HFFc6 (cell line): Measurements from ENCODE around the gene TBC1D1. TPM values are rescaled to one million over a fixed set of nuclear protein-coding genes. Genes with fewer than 3 reads are reported as not detected.

Source experiments
- DNase-seq: peaks from one replicate; pipeline ENCODE4 v3.0.0-alpha.2; 2018
- H3K27ac Mint-ChIP-seq: 2 replicates; pipeline ENCODE4 v1.8.0; 2020; ENCODE audit warnings: mild to moderate bottlenecking, mixed read lengths
- H3K27me3 Mint-ChIP-seq: 2 replicates; pipeline ENCODE4 v1.8.0; 2021; ENCODE audit warnings: mild to moderate bottlenecking, moderate library complexity, mixed read lengths; ENCODE audit not compliant: insufficient read depth
- H3K36me3 Mint-ChIP-seq: 2 replicates; pipeline ENCODE4 v1.8.0; 2021; ENCODE audit warnings: low read depth, mixed read lengths
- H3K4me1 Mint-ChIP-seq: 2 replicates; pipeline ENCODE4 v1.8.0; 2020; ENCODE audit warnings: low read depth, mixed read lengths
- H3K4me3 Mint-ChIP-seq: 2 replicates; pipeline ENCODE4 v1.8.0; 2020; ENCODE audit warnings: mild to moderate bottlenecking, moderate library complexity, mixed read lengths
- H3K9me3 Mint-ChIP-seq: 2 replicates; pipeline ENCODE4 v1.8.0; 2020; ENCODE audit warnings: mild to moderate bottlenecking, mixed read lengths
- total RNA-seq, 6 experiments: library from RNA; stranded (reverse); fragmentation: NEBNext Ultra II Directional; extraction: Animal tissue kit (Norgen Biotek cat#: 25700); gene quantifications; 2 replicates in 1 of 6; 3 replicates in 5 of 6; pipeline ENCODE4 v1.2.3, GENCODE V29; 2021
- TF ChIP-seq, protein P1 (sequence below): fragments of 200-600 bp; sonication (generic); IDR thresholded peaks from 2 replicates; pipeline ENCODE4 v1.5.0; 2021; ENCODE audit warnings: antibody characterized with exemption, mild to moderate bottlenecking

The TBC1D1 gene
- total RNA-seq, 6 experiments from 2014 or later, result 78.5 to 126 (median 112) TPM

DNA sequence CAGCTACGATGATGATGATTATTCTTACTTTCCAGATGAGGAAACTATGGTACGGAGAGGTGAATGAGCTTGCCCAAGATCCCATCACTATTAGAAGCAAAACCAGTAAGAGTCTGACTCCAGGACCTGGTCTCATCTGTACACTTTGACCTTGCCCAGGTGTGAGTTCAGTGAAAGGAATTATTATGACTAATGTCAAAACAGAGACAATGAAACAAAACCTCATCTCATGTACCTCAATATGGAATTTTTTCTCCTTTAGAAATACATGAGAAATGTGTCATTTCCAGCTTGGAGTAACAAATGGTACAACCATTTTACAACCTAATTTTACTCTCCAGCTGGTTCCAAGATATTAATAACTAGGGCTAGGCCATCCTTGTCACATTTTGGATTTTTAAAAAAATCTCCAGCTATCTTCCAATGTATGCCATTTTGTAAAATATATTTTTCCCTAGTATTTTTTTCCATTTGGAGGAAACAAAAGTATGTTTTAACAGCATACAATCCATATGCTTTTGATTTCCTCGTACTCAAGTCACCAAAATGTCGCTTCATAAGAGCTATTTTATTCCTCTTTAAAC, 283.1 kb downstream of the TBC1D1 start:
- H3K27ac Mint-ChIP-seq, result no peak overlapping the region
- no peak for DNase-seq
- 0 out of 2 replicates have a peak, but pooled peaks cover 2% of the 10 kb centered on the region for H3K27me3 Mint-ChIP-seq

DNA sequence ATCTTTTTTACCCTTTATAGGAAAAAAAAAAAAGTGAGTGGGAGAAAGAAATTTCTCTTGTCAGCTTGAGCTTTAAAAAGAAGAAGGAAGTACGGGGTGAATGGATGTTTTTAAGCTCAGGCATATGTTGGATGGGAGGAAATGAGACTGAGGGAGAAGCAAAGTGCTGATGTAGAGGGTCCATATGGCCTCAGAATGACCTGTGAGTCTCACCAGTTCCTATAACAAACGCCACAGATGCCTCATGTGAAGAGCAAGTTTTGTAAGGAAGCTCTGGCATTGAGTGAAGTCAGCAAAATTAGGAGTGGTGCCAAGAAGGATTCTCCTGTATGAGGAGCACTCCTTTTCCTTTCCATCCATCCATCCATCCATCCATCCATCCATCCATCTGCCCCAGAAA, 283.9 kb downstream of the TBC1D1 start:
- no peak for DNase-seq
- Mint-ChIP-seq H3K9me3 (no peaks in the 10 kb centered on the region), H3K36me3 (no peaks in the 10 kb centered on the region; the same call in 1 of the 2 replicates), H3K4me1 (peaks cover 28% of the 10 kb centered on the region), H3K27me3 (0 out of 2 replicates have a peak, but pooled peaks cover 2% of the 10 kb centered on the region), H3K4me3 (no peak overlapping the region), H3K27ac (no peak overlapping the region)
- TF ChIP-seq, protein P1, sequence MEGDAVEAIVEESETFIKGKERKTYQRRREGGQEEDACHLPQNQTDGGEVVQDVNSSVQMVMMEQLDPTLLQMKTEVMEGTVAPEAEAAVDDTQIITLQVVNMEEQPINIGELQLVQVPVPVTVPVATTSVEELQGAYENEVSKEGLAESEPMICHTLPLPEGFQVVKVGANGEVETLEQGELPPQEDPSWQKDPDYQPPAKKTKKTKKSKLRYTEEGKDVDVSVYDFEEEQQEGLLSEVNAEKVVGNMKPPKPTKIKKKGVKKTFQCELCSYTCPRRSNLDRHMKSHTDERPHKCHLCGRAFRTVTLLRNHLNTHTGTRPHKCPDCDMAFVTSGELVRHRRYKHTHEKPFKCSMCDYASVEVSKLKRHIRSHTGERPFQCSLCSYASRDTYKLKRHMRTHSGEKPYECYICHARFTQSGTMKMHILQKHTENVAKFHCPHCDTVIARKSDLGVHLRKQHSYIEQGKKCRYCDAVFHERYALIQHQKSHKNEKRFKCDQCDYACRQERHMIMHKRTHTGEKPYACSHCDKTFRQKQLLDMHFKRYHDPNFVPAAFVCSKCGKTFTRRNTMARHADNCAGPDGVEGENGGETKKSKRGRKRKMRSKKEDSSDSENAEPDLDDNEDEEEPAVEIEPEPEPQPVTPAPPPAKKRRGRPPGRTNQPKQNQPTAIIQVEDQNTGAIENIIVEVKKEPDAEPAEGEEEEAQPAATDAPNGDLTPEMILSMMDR, result no peak

More for the DNA sequence above, 283.1 kb downstream of the TBC1D1 start:
- Mint-ChIP-seq H3K9me3 (no peaks in the 10 kb centered on the region), H3K36me3 (no peaks in the 10 kb centered on the region; the same call in 1 of the 2 replicates), H3K4me3 (no peak overlapping the region), H3K4me1 (peaks cover 32% of the 10 kb centered on the region)
- TF ChIP-seq, protein P1, result no peak

DNA sequence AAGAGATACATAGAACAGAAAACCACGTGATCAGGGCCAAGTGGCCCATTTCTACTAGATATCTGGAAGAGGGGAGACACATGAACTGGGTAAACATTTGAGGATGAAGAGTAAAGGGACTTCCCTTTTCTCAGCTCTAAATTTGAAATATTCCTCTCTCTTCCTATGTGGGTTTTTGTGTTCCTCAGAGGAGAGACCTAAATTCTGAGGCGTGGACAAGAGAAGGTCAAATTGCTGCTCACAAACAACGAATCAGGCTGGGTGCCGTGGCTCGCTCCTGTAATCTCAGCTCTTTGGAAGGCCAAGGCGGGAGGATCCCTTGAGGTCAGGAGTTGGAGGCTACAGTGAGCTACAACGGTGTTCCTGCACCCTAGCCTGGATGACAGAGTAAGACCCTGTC, 285.3 kb downstream of the TBC1D1 start:
- TF ChIP-seq, protein P1, result no peak
- no peak for DNase-seq
- H3K27me3 Mint-ChIP-seq, result 0 out of 2 replicates have a peak, but pooled peaks cover 2% of the 10 kb centered on the region
- H3K36me3 Mint-ChIP-seq, result no peaks in the 10 kb centered on the region; the same call in 1 of the 2 replicates
- H3K4me3 Mint-ChIP-seq, result no peak overlapping the region
- no peaks in the 10 kb centered on the region for H3K9me3 Mint-ChIP-seq
- no peak overlapping the region for H3K27ac Mint-ChIP-seq
- H3K4me1 Mint-ChIP-seq, result peaks cover 40% of the 10 kb centered on the region

DNA sequence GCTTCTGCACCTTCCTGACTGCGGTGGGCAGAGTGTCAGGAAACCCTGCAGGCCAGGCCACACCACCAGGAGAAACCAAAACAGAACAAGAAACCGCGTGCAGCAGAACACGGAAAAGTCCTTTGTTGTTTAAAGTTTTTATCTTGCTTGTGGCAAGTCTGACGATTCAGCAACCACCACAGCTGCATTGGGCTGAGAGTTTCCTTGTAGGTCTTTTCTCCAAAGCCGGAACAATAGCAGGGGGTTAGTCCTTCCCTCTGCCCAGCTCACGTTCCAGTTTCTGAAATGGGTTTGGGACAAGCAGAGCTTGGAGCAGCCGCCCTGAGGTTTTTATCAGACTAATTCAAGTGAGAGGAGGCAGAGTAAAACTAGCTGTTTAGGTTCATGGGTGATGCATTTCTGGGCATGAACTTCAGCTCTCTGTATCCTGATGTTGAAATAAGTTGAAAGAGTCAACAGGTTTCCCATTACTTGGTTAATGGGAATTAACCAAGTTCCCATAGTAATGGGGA, 286.2 kb downstream of the TBC1D1 start:
- no peak overlapping the region for H3K27ac Mint-ChIP-seq
- TF ChIP-seq, protein P1, result no peak
- H3K27me3 Mint-ChIP-seq, result 0 out of 2 replicates have a peak, but pooled peaks cover 2% of the 10 kb centered on the region
- no peaks in the 10 kb centered on the region for H3K9me3 Mint-ChIP-seq
- peaks cover 43% of the 10 kb centered on the region for H3K4me1 Mint-ChIP-seq
- no peak for DNase-seq
- no peak overlapping the region for H3K4me3 Mint-ChIP-seq
- no peaks in the 10 kb centered on the region; the same call in 1 of the 2 replicates for H3K36me3 Mint-ChIP-seq

DNA sequence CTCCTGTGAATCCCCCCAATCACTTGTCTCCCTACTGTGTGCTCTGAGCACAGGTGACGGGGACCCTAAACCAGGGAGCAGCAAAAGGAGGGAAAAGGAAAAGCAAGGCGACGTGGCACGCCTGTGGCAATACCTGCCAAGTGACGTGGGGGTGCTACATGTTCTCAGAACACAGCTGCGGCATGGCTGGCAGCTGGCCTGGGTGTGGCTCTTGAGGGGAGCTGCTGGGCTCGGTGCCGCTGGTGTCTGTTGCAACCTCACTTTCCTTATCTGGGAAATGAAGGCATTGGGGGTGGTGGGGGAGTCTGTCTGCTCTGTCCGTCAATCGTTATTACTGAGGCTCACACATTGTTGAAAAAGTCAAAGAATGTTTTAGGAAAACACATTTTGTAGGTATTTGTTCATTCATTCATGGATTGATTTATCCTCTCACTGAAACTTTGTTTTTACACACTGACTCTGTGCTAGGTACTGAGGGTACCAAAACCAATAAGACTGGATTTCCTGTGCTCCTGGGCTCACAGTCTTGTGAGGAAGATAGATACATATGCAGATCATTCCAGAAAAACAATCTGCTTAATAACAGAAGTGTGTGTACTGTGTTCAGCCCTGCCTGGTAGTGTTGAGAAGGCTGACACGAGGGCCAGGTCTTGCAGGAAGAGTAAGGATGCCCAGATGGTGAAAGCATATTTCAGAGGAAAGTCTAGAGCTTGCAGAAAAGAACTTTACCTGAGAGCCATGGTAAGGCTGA, 286.9 kb downstream of the TBC1D1 start:
- TF ChIP-seq, protein P1, result no peak
- Mint-ChIP-seq H3K4me1 (peaks cover 43% of the 10 kb centered on the region), H3K27ac (no peak overlapping the region), H3K36me3 (no peaks in the 10 kb centered on the region; the same call in 1 of the 2 replicates), H3K9me3 (no peaks in the 10 kb centered on the region), H3K4me3 (no peak overlapping the region), H3K27me3 (0 out of 2 replicates have a peak, but pooled peaks cover 2% of the 10 kb centered on the region)
- no peak for DNase-seq
